Kidney glomerular epithelial cell (primary cell): ENCODE measurements around the gene PARD3.
"Not testable (repeated sequence)": the region's sequence is repeated elsewhere in the genome, so short reads cannot be mapped to it uniquely, and the experiment has no call there.

Source experiments
- DNase-seq: peaks from one replicate; lab custom pipeline; 2025; lab: John Stamatoyannopoulos, UW

PARD3 gene

DNA sequence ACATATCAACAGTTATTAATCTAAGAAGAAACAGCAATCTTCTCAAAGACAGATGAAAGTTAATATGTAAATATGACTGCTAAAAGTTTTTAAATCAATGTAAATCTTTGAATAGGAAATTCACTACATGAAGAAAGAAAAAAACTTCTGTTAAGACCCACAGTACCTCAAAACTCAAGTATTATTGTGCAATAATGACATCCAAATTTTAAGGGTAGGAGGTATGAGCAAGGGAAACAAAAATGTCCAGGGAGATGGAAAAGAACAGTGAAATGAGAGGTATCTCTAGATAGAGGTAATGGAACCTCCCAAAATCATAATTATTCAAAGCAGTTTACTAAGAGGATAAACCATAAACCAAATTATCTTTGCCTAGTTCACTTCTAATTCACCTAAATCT lies 436.8 kb downstream of the PARD3 start:
- no peak for DNase-seq

DNA sequence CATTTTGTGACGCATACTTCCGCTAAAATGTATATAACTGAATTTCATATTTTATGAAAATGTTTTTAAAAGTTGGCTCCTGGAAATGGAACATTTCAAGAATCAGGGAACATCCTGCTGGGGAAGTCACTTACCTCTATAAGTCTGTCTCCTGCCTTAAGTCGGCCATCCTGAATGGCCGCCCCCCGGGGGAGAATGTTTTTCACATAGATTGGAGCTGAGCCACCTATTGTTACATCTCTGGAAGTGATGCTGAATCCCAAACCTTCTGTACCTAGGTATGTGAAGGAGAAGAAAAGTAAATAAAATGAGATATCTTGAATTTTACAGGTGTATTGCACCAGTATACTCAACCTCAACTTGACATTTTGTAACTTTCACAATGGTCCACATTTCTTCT lies 437.3 kb downstream of the PARD3 start:
- no peak for DNase-seq

GRCh38 chr10:34374356-34375045 lies 440.6 kb downstream of the PARD3 start:
- DNase-seq = no peak

DNA sequence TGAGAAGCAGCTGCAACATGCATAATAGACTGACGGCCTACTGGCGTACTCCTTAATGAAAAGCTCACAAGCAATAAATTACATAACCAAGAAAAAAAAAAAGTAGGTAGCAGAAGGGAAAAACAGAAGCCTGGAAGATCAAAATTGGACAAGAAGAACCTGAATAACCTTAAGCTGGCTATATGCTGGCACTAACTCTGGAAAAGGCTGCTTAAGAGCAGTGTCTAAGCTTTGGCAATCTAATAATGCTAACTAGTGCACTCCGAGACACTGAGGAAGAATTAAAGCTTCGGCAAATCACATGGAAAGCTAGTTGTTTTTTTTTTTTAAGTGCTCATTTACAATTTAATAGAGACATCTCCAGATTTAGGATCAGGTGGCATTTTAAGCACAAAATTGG lies 441.9 kb downstream of the PARD3 start:
- DNase-seq = no peak

DNA sequence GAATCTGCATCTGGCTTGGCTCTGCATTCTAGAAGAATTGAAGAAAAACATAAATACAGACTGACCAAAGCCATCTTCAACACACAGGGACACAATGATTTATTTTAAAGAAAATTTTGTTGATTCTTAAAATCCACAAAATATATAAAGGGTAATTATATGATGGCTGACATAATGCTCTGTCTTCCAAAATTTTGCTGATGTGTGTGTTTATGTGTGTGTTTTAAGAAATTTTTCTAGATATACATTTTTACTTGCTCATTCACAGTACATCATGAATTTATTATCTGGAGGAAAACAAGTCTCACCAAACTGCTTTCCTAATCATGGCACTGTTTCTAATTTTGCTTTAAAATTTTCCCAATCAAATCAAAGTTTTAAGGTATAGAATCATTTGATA lies 442.6 kb downstream of the PARD3 start:
- no peak for DNase-seq

DNA sequence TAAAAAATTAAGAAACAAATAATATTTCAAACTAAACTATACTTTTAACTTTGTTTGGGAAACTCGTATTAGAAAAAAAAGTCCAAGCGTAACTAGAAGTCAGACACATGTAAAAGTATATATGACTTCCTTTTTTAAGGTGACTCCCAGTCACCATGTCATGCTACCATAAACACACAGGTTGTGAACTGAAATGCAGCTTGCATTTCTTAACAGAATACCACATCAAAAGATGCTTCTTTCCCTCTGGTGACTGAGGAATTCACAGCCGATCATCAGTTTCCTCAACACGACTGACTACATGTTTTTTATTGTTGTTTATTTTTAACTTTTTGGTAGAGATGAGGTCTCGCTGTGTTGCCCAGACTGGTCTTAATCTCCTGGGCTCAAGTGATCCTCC lies 445.0 kb downstream of the PARD3 start:
- no peak for DNase-seq

DNA sequence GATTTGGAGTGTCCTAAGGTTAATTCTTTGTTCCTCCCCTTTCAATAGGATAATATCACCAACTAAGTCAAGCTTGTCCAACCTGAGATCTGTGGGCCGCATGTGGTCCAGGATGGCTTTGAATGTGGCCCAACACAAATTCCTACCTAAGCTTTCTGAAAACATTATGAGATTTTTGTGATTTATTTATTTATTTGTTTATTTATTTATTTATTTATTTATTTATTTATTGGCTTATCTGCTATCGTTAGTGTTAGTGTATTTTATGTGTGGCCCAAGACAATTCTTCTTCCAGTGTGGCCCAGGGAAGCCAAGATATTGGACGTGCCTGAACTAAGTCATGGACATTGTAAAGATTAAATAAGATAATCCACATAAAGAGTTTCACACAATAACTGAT lies 446.0 kb downstream of the PARD3 start:
- no peak for DNase-seq

DNA sequence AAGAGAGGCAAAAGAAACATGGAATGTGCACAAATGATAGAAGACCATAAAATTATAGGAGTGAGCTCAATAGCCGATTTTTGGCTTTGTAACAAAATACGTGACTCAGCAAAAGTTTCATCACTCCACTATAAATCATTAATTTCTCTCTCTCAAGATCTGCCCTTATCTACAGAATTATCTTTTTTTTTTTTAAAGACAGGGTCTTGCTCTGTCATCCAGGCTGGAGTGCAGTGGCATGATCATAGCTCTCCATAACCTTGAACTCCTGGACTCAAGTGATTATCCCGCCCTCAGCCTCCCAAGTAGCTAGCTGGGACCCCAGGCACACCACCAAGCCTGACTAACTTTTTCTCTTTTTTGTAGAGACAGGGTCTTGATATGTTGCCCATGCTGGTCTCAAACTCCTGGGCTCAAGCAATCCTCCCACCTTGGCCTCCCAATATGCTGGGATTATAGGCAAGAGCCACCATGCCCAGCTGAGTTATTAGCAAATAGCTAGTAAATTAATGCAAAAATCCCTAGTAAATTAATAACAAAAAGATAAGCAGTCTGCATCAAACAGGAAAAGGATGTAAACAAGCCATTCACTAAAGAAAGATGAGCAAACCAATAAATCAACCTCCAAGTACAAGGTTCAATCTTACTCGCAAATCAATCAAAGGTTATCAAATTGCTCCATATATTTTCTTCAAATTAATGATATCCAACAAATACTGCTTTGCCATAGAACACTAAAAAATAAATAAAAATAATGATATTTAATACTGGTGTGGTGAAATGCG lies 450.7 kb downstream of the PARD3 start:
- DNase-seq = peak; percentile 44

GRCh38 chr10:34360984-34361383 lies 454.1 kb downstream of the PARD3 start:
- no peak for DNase-seq

GRCh38 chr10:34359435-34359813 lies 455.7 kb downstream of the PARD3 start:
- DNase-seq = no peak

GRCh38 chr10:34358729-34359434 lies 456.2 kb downstream of the PARD3 start:
- no peak for DNase-seq

DNA sequence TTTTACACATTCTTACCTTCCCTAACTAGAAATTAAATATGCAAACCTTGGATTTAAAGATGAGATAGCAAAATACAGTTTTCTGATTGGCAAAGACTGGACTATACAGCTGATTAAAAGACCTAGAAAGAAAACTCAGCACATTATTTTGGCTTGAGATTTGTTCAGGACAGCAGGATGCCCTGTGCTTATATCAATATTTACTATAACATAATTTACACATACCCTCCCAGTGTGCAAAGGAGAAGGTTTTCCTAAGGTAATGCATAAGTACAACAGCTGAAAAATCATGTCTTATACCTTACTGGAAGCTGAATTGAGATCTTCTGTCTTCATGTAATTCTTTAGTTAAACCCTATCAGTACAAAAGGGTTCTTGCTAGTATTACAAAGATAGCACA lies 458.6 kb downstream of the PARD3 start:
- DNase-seq = no peak

GRCh38 chr10:34353530-34353929 lies 461.6 kb downstream of the PARD3 start:
- DNase-seq = not testable (repeated sequence)

GRCh38 chr10:34352599-34353204 lies 462.4 kb downstream of the PARD3 start:
- not testable (repeated sequence) for DNase-seq

DNA sequence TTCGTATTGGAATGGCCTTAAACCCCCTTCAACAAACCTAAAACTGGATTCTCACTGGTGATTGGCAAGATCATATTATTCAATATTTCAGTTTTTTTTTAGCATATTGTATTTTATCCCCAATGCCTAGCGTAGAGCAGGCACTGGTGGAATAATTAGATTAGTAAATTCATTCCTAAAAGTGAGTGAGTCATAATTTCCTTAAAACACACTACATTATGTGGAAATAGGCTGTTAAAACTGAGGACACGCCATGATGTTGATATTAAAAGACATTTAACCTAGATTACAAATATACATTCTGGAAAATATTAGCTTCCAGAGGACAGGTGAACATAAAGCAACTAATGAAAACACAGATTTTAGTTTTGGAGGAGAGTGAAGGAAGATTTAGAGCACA lies 463.9 kb downstream of the PARD3 start:
- no peak for DNase-seq

DNA sequence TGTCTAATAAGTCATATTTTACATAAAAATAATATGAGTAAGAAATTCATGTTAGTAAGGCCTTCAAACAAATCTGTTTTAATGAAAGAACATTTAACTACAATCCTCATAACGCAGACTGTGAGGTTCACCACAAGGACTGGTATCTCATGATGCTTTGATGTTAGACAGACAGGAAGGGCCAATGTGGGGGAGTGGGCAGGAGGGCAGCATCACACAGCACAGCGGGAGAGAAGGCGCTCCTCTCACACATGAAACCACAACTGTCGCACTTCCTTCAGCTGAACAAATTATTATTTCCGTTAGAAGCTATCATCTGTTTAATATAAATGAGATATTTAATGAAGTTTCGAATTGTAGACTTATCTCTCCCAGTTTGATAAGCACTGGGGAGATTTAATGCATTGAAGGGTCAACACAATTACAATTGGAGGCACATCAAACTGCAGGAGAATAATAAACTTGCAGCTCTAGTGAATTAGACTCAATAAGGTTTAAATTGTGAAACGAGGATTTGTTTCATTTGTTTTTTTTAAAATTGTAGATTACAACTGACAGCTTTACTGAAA lies 466.1 kb downstream of the PARD3 start:
- no peak for DNase-seq

- DNase-seq = no peak
Observed at GRCh38 chr10:34348021-34348420, 467.1 kb downstream of the PARD3 start.

DNA sequence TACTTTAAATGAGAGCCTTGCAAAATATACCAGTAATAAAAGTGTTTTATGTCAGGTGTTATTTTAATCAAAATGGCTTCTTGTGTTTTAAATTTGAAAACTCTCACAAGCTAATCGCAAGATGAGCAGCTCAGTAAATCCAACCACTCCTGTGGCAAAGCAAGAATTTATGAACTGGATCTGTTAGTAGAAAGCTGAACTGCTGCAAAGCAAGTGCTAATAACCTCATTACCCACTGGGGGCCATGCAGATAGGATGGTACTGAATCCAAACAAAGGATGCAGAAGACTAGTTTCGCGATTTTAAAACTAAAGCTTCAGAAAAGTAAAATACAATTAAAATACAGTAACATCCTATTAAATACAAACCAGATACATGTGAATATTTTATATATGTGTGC lies 468.0 kb downstream of the PARD3 start:
- DNase-seq = no peak

GRCh38 chr10:34346516-34347100 lies 468.5 kb downstream of the PARD3 start:
- no peak for DNase-seq

GRCh38 chr10:34345383-34345782 lies 469.7 kb downstream of the PARD3 start:
- no peak for DNase-seq

DNA sequence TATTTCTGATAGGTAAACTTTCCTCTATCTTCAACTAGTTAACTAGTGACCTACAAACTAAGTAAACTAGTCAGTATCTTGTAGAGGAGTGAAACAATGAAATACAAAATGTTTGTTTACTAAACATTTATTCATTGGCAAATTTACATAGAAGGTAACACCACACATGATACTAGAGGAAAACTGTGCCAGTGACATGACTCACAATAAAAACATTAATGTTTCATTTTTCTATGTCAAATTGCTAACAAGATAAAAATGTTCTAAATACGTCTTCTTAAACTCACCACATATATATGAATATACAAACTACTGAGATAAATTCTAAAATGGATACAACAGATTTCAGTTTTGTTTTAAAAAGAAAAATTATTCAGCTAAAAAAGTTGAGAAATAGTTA lies 471.3 kb downstream of the PARD3 start:
- DNase-seq = no peak

GRCh38 chr10:34341473-34341872 lies 473.6 kb downstream of the PARD3 start:
- DNase-seq = no peak
